GM19463 (cell line): Measurements from ENCODE around the gene VTI1A.
"Not testable (repeated sequence)": the region's sequence is repeated elsewhere in the genome, so short reads cannot be mapped to it uniquely, and the experiment has no call there.

ENCODE experiments used
- ATAC-seq: cut with Tn5 transposase; IDR thresholded peaks from one replicate; pipeline ENCODE4 v1.9.1; 2021; ENCODE audit warnings: mild to moderate bottlenecking, moderate library complexity; ENCODE audit not compliant: unreplicated experiment

Gene VTI1A

DNA sequence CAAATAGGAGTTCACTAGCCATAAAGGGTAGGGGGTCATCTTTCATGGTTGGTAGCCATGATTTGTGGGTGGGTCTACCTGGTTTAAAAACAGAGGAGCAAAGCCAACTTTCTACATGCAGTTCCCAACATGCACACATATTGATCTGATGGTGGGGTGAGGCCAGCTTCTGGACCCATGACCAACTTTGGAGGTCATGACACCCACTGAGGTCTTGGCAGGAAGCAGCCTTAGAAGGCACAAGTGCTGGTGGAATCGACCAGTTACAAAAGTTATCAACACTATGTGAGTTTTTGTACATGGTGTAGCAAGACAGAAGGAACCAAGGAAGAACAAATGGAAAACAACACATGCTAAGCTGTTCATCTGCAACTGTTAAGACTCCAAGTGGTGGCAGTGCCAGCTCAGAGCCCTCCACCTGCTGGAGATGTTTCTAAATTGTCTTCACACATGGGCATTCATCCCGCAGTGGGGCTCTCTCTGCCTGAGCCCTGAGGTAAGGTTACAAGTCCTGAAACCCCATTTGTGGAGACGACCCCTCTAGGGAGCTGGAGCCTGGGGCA lies 401.9 kb downstream of the VTI1A start:
- no peak for ATAC-seq

GRCh38 chr10:112849546-112849945 lies 402.5 kb downstream of the VTI1A start:
- ATAC-seq = no peak

GRCh38 chr10:112851181-112851580 lies 404.2 kb downstream of the VTI1A start:
- ATAC-seq = no peak

GRCh38 chr10:112851588-112852211 lies 404.7 kb downstream of the VTI1A start:
- ATAC-seq = no peak

- no peak for ATAC-seq
These were observed 405.3 kb downstream of the VTI1A start for GRCh38 chr10:112852306-112852705.

- no peak for ATAC-seq
These were observed 408.1 kb downstream of the VTI1A start for GRCh38 chr10:112855134-112855533.

- no peak for ATAC-seq
These were observed 410.5 kb downstream of the VTI1A start for GRCh38 chr10:112857493-112857892.

GRCh38 chr10:112858986-112859651 lies 412.1 kb downstream of the VTI1A start:
- ATAC-seq = no peak

GRCh38 chr10:112859793-112860192 lies 412.8 kb downstream of the VTI1A start:
- ATAC-seq = no peak

GRCh38 chr10:112863461-112863860 lies 416.4 kb downstream of the VTI1A start:
- not testable (repeated sequence) for ATAC-seq
